Measurements from ENCODE around the gene GTF2A1. TPM values are rescaled to one million over a fixed set of nuclear protein-coding genes. Genes with fewer than 3 reads are reported as not detected.

Gene GTF2A1
- 15.7 TPM for total RNA-seq (2013)
- polyA plus RNA-seq = 10 to 100 TPM in 1 of 3 donors, 1 to 10 TPM in 2; 7.9 to 15.8 (median 9.2) TPM
- polyA minus RNA-seq = 15.1 and 32.5 TPM in 2 replicates
- 68.4 to 152 (median 101) reads per million in 11 experiments for total RNA-seq

- WGBS (ENCODE audit: insufficient coverage) = under 1% methylated on average over 67 of the region's 84 CpGs
- H4K20me1 ChIP-seq (ENCODE audit: insufficient read depth, low read length) = peaks cover 5% of the 10 kb centered on the region
- peaks cover 3 to 9% of the 10 kb centered on the region in 2 donors for H3K36me3 ChIP-seq (replicated peaks in 1 of 2; ENCODE audit: control insufficient read depth in 1 of 2, insufficient read depth in 2 of 2, low read length in 2 of 2)
- Mint-ChIP-seq H3K36me3 (peaks cover 4 to 5% of the 10 kb centered on the region in 2 donors), H3K4me1 (peaks cover 26% of the 10 kb centered on the region), H3K9me3 (peaks cover 0 to 2% (median 0%) of the 10 kb centered on the region in 7 donors), H3K27ac (peak within 1 kb of the TSS; percentile 98 to 100 (median 99)), H3K27me3 (ENCODE audit: low read depth in 3 of 3) (no peaks in the 10 kb centered on the region), H3K4me3 (peak within 1 kb of the TSS; percentile 97 to 99)
- no peaks in the 10 kb centered on the region for H3K9me3 ChIP-seq (replicated peaks in 1 of 2; ENCODE audit: control insufficient read depth in 1 of 2, insufficient read depth in 1 of 2, low read length in 2 of 2)
- H3K27ac ChIP-seq (ENCODE audit: low read depth in 1 of 2, low read length in 2 of 2) = peak within 1 kb of the TSS; percentile 99 to 100
- H3K9ac ChIP-seq (ENCODE audit: insufficient read depth, low read length, poor library complexity, severe bottlenecking) = peak within 1 kb of the TSS; percentile 93
- peaks cover 42% of the 10 kb centered on the region for H3K79me2 ChIP-seq (ENCODE audit: insufficient read depth, low read length)
- DNase-seq = peak; percentile 95 to 97 (median 96)
- intact Hi-C loops (cut with micrococcal nuclease) = loop anchor here (5.0 to 10.0 kb wide), 3 partner anchors 46 to 311 kb away; partner anchors contain the start of gene SEL1L (in 1 of the 2)
- H3K4me3 ChIP-seq (replicated peaks in 1 of 3; ENCODE audit: low read depth in 2 of 3, low read length in 3 of 3) = peak within 1 kb of the TSS; percentile 96 to 98 (median 96)
- TF ChIP-seq CTCF (IDR thresholded peaks at IDR 0.05) = no peak
- no peaks in the 10 kb centered on the region for H3K27me3 ChIP-seq (ENCODE audit: control insufficient read depth in 2 of 2, insufficient read depth in 2 of 2, low read length in 2 of 2)
- H2AFZ ChIP-seq (ENCODE audit: insufficient read depth, low read depth, low read length, poor library complexity, severe bottlenecking) = peak within 1 kb of the TSS; percentile 82
- peaks cover 27 to 28% of the 10 kb centered on the region in 2 donors for H3K4me1 ChIP-seq (ENCODE audit: control insufficient read depth in 1 of 2, insufficient read depth in 2 of 2, low read length in 2 of 2)
- peak within 1 kb of the TSS; percentile 81 for H3K4me2 ChIP-seq (replicated peaks; ENCODE audit: extremely low read depth, low read length, poor library complexity, severe bottlenecking)
These were observed at the start of gene GTF2A1 for GRCh38 chr14:81220830-81221578. Gene GTF2A1 (minus strand): TSS chr14:81220959. CDS start chr14:81220518, 441 bp downstream.

GRCh38 chr14:81269979-81270375 is 49.2 kb upstream of the GTF2A1 start:
- no peak overlapping the region for H3K4me2 ChIP-seq (replicated peaks; ENCODE audit: extremely low read depth, low read length, poor library complexity, severe bottlenecking)
- no peak overlapping the region for H3K4me3 Mint-ChIP-seq
- no peaks in the 10 kb centered on the region for H4K20me1 ChIP-seq (ENCODE audit: insufficient read depth, low read length)
- no peaks in the 10 kb centered on the region for H3K9me3 Mint-ChIP-seq
- no peaks in the 10 kb centered on the region for H3K27me3 ChIP-seq (ENCODE audit: control insufficient read depth in 2 of 2, insufficient read depth in 2 of 2, low read length in 2 of 2)
- no CpG with 5 or more reads among the region's 3 CpGs for WGBS (ENCODE audit: insufficient coverage)
- no peak for DNase-seq
- H2AFZ ChIP-seq (ENCODE audit: insufficient read depth, low read depth, low read length, poor library complexity, severe bottlenecking) = no peak overlapping the region
- no peaks in the 10 kb centered on the region for H3K36me3 Mint-ChIP-seq
- H3K4me3 ChIP-seq (replicated peaks in 1 of 3; ENCODE audit: low read depth in 2 of 3, low read length in 3 of 3) = no peak overlapping the region
- TF ChIP-seq CTCF (IDR thresholded peaks at IDR 0.05) = no peak
- peaks cover 0 to 1% (median 0%) of the 10 kb centered on the region in 3 donors for H3K27me3 Mint-ChIP-seq (ENCODE audit: low read depth in 3 of 3)
- H3K27ac ChIP-seq (ENCODE audit: low read depth in 1 of 2, low read length in 2 of 2) = no peak overlapping the region
- no peak overlapping the region for H3K9ac ChIP-seq (ENCODE audit: insufficient read depth, low read length, poor library complexity, severe bottlenecking)
- intact Hi-C loops (cut with micrococcal nuclease) = loop anchor here (2.0 to 5.0 kb wide), 2 partner anchors 183 to 192 kb away; no protein-coding TSS in a partner anchor
- H3K9me3 ChIP-seq (replicated peaks in 1 of 2; ENCODE audit: control insufficient read depth in 1 of 2, insufficient read depth in 1 of 2, low read length in 2 of 2) = no peaks in the 10 kb centered on the region
- no peaks in the 10 kb centered on the region for H3K4me1 Mint-ChIP-seq
- H3K27ac Mint-ChIP-seq = no peak overlapping the region
- H3K4me1 ChIP-seq (ENCODE audit: control insufficient read depth in 1 of 2, insufficient read depth in 2 of 2, low read length in 2 of 2) = no peaks in the 10 kb centered on the region
- no peaks in the 10 kb centered on the region for H3K36me3 ChIP-seq (replicated peaks in 1 of 2; ENCODE audit: control insufficient read depth in 1 of 2, insufficient read depth in 2 of 2, low read length in 2 of 2)
- no peaks in the 10 kb centered on the region for H3K79me2 ChIP-seq (ENCODE audit: insufficient read depth, low read length)

Data from CD14-positive monocyte (primary cell).